Measurements from ENCODE around the gene FHOD3.

Gene FHOD3

GRCh38 chr18:36387310-36387709 lies 89.8 kb downstream of the FHOD3 start:
- DNase-seq: no peak

- DNase-seq: no peak
Measured at GRCh38 chr18:36388310-36388709, 90.8 kb downstream of the FHOD3 start.

- no peak for DNase-seq
Measured at GRCh38 chr18:36389027-36389426, 91.5 kb downstream of the FHOD3 start.

- DNase-seq: no peak
Measured at GRCh38 chr18:36389811-36390581, 92.5 kb downstream of the FHOD3 start.

- DNase-seq: no peak
Measured at GRCh38 chr18:36391426-36392145, 94.1 kb downstream of the FHOD3 start.

GRCh38 chr18:36392164-36392978 lies 94.9 kb downstream of the FHOD3 start:
- DNase-seq: no peak

- DNase-seq: no peak
Measured at GRCh38 chr18:36392979-36393287, 95.4 kb downstream of the FHOD3 start.

- no peak for DNase-seq
Measured at GRCh38 chr18:36394486-36394885, 97.0 kb downstream of the FHOD3 start.

- DNase-seq: no peak
Measured at GRCh38 chr18:36396190-36396589, 98.7 kb downstream of the FHOD3 start.

GRCh38 chr18:36397033-36397432 lies 99.5 kb downstream of the FHOD3 start:
- no peak for DNase-seq

- DNase-seq: no peak
Measured at GRCh38 chr18:36398419-36398818, 100.9 kb downstream of the FHOD3 start.

GRCh38 chr18:36399055-36399454 lies 101.5 kb downstream of the FHOD3 start:
- no peak for DNase-seq

- DNase-seq: no peak
Measured at GRCh38 chr18:36401462-36401861, 103.9 kb downstream of the FHOD3 start.

GRCh38 chr18:36402765-36403396 lies 105.4 kb downstream of the FHOD3 start:
- DNase-seq: no peak

- DNase-seq: no peak
Measured at GRCh38 chr18:36403896-36404820, 106.6 kb downstream of the FHOD3 start.

GRCh38 chr18:36405611-36406010 lies 108.1 kb downstream of the FHOD3 start:
- DNase-seq: no peak

- DNase-seq: peak; percentile 10
Measured at GRCh38 chr18:36406805-36407204, 109.3 kb downstream of the FHOD3 start.

- no peak for DNase-seq
Measured at GRCh38 chr18:36408606-36409005, 111.1 kb downstream of the FHOD3 start.

GRCh38 chr18:36409779-36410178 lies 112.3 kb downstream of the FHOD3 start:
- no peak for DNase-seq

- DNase-seq: no peak
Measured at GRCh38 chr18:36410346-36410745, 112.8 kb downstream of the FHOD3 start.

- no peak for DNase-seq
Measured at GRCh38 chr18:36411745-36412168, 114.2 kb downstream of the FHOD3 start.

GRCh38 chr18:36412778-36413177 lies 115.3 kb downstream of the FHOD3 start:
- peak; percentile 9 for DNase-seq

All from DMS153 (cell line).